ENCODE results near the gene RAPH1. TPM values are rescaled to one million over a fixed set of nuclear protein-coding genes. Genes with fewer than 3 reads are reported as not detected.
A peak's percentile ranks its signal among the peaks of the same experiment; 100 is the strongest.
"Not testable (repeated sequence)": the region's sequence is repeated elsewhere in the genome, so short reads cannot be mapped to it uniquely, and the experiment has no call there.

RAPH1 gene
- total and polyA plus RNA-seq, 2 donors: 2.4 to 4.4 TPM

GRCh38 chr2:203394519-203395227 lies 140.4 kb downstream of the RAPH1 start:
- H3K36me3 ChIP-seq (ENCODE audit: control insufficient read depth in 2 of 2, insufficient read depth in 2 of 2, low read length in 1 of 2): peaks cover 12 to 37% of the 10 kb centered on the region in 2 donors
- no peaks in the 10 kb centered on the region for H3K9me3 ChIP-seq (ENCODE audit: control insufficient read depth in 2 of 2, insufficient read depth in 1 of 2, low read length in 1 of 2)
- H3K4me1 ChIP-seq (ENCODE audit: control insufficient read depth in 2 of 2, insufficient read depth in 2 of 2, low read length in 2 of 2): no peaks in the 10 kb centered on the region
- WGBS: 98% methylated on average over 9 of the region's 9 CpGs
- no peak overlapping the region for H3K4me3 ChIP-seq (ENCODE audit: low read length in 2 of 2)
- DNase-seq (ENCODE audit: low read depth in 6 of 9, low spot score in 9 of 9): no peak
- no peak overlapping the region for H3K27ac ChIP-seq (ENCODE audit: low read depth in 1 of 2, low read length in 1 of 2)
- H3K27me3 ChIP-seq (ENCODE audit: control insufficient read depth in 2 of 2, insufficient read depth in 1 of 2, low read length in 1 of 2): no peaks in the 10 kb centered on the region

GRCh38 chr2:203388153-203388552 lies 146.9 kb downstream of the RAPH1 start:
- H3K9me3 ChIP-seq (ENCODE audit: control insufficient read depth in 2 of 2, insufficient read depth in 1 of 2, low read length in 1 of 2); H3K27ac ChIP-seq (ENCODE audit: low read depth in 1 of 2, low read length in 1 of 2); DNase-seq (ENCODE audit: low read depth in 6 of 9, low spot score in 9 of 9); H3K27me3 ChIP-seq (ENCODE audit: control insufficient read depth in 2 of 2, insufficient read depth in 1 of 2, low read length in 1 of 2); H3K4me1 ChIP-seq (ENCODE audit: control insufficient read depth in 2 of 2, insufficient read depth in 2 of 2, low read length in 2 of 2); H3K4me3 ChIP-seq (ENCODE audit: low read length in 2 of 2): not testable (repeated sequence)
- WGBS: 99% methylated on average over 6 of the region's 6 CpGs
- H3K36me3 ChIP-seq (ENCODE audit: control insufficient read depth in 2 of 2, insufficient read depth in 2 of 2, low read length in 1 of 2): peaks cover 1 to 21% of the 10 kb centered on the region in 2 donors

- no peaks in the 10 kb centered on the region for H3K4me1 ChIP-seq (ENCODE audit: control insufficient read depth in 2 of 2, insufficient read depth in 2 of 2, low read length in 2 of 2)
- no peak for DNase-seq (ENCODE audit: low read depth in 6 of 9, low spot score in 9 of 9)
- no peaks in the 10 kb centered on the region for H3K9me3 ChIP-seq (ENCODE audit: control insufficient read depth in 2 of 2, insufficient read depth in 1 of 2, low read length in 1 of 2)
- no peak overlapping the region for H3K27ac ChIP-seq (ENCODE audit: low read depth in 1 of 2, low read length in 1 of 2)
- 94% methylated on average over 1 of the region's 1 CpG for WGBS
- H3K4me3 ChIP-seq (ENCODE audit: low read length in 2 of 2): no peak overlapping the region
- peaks cover 3 to 14% of the 10 kb centered on the region in 2 donors for H3K36me3 ChIP-seq (ENCODE audit: control insufficient read depth in 2 of 2, insufficient read depth in 2 of 2, low read length in 1 of 2)
- no peaks in the 10 kb centered on the region for H3K27me3 ChIP-seq (ENCODE audit: control insufficient read depth in 2 of 2, insufficient read depth in 1 of 2, low read length in 1 of 2)
Measured at GRCh38 chr2:203383038-203383437, 152.1 kb downstream of the RAPH1 start.

- Histone ChIP-seq H3K36me3 (ENCODE audit: control insufficient read depth in 2 of 2, insufficient read depth in 2 of 2, low read length in 1 of 2) (peaks cover 3 to 11% of the 10 kb centered on the region in 2 donors), H3K27me3 (ENCODE audit: control insufficient read depth in 2 of 2, insufficient read depth in 1 of 2, low read length in 1 of 2) (no peaks in the 10 kb centered on the region), H3K9me3 (ENCODE audit: control insufficient read depth in 2 of 2, insufficient read depth in 1 of 2, low read length in 1 of 2) (no peaks in the 10 kb centered on the region), H3K4me1 (ENCODE audit: control insufficient read depth in 2 of 2, insufficient read depth in 2 of 2, low read length in 2 of 2) (no peaks in the 10 kb centered on the region), H3K27ac (ENCODE audit: low read depth in 1 of 2, low read length in 1 of 2) (no peak overlapping the region), H3K4me3 (ENCODE audit: low read length in 2 of 2) (no peak overlapping the region)
- 99% methylated on average over 3 of the region's 3 CpGs for WGBS
- no peak for DNase-seq (ENCODE audit: low read depth in 6 of 9, low spot score in 9 of 9)
Measured at GRCh38 chr2:203379156-203379555, 155.9 kb downstream of the RAPH1 start.

GRCh38 chr2:203376173-203376572 lies 158.9 kb downstream of the RAPH1 start:
- Histone ChIP-seq H3K9me3 (ENCODE audit: control insufficient read depth in 2 of 2, insufficient read depth in 1 of 2, low read length in 1 of 2) (no peaks in the 10 kb centered on the region), H3K27ac (ENCODE audit: low read depth in 1 of 2, low read length in 1 of 2) (no peak overlapping the region), H3K27me3 (ENCODE audit: control insufficient read depth in 2 of 2, insufficient read depth in 1 of 2, low read length in 1 of 2) (no peaks in the 10 kb centered on the region), H3K36me3 (ENCODE audit: control insufficient read depth in 2 of 2, insufficient read depth in 2 of 2, low read length in 1 of 2) (peaks cover 0 to 3% of the 10 kb centered on the region in 2 donors), H3K4me1 (ENCODE audit: control insufficient read depth in 2 of 2, insufficient read depth in 2 of 2, low read length in 2 of 2) (no peaks in the 10 kb centered on the region), H3K4me3 (ENCODE audit: low read length in 2 of 2) (no peak overlapping the region)
- DNase-seq (ENCODE audit: low read depth in 6 of 9, low spot score in 9 of 9): peak in 1 of 9 donors; percentile 20

GRCh38 chr2:203372706-203373105 lies 162.4 kb downstream of the RAPH1 start:
- not testable (repeated sequence) for H3K9me3 ChIP-seq (ENCODE audit: control insufficient read depth in 2 of 2, insufficient read depth in 1 of 2, low read length in 1 of 2); H3K27me3 ChIP-seq (ENCODE audit: control insufficient read depth in 2 of 2, insufficient read depth in 1 of 2, low read length in 1 of 2); DNase-seq (ENCODE audit: low read depth in 6 of 9, low spot score in 9 of 9); H3K4me1 ChIP-seq (ENCODE audit: control insufficient read depth in 2 of 2, insufficient read depth in 2 of 2, low read length in 2 of 2); H3K27ac ChIP-seq (ENCODE audit: low read depth in 1 of 2, low read length in 1 of 2); H3K4me3 ChIP-seq (ENCODE audit: low read length in 2 of 2)
- WGBS: over 99% methylated on average over 27 of the region's 31 CpGs
- peaks cover 2 to 18% of the 10 kb centered on the region in 2 donors for H3K36me3 ChIP-seq (ENCODE audit: control insufficient read depth in 2 of 2, insufficient read depth in 2 of 2, low read length in 1 of 2)

GRCh38 chr2:203366639-203367466 lies 168.2 kb downstream of the RAPH1 start:
- Histone ChIP-seq H3K27me3 (ENCODE audit: control insufficient read depth in 2 of 2, insufficient read depth in 1 of 2, low read length in 1 of 2) (no peaks in the 10 kb centered on the region), H3K9me3 (ENCODE audit: control insufficient read depth in 2 of 2, insufficient read depth in 1 of 2, low read length in 1 of 2) (no peaks in the 10 kb centered on the region), H3K36me3 (ENCODE audit: control insufficient read depth in 2 of 2, insufficient read depth in 2 of 2, low read length in 1 of 2) (peaks cover 3 to 16% of the 10 kb centered on the region in 2 donors), H3K4me3 (ENCODE audit: low read length in 2 of 2) (no peak overlapping the region), H3K4me1 (ENCODE audit: control insufficient read depth in 2 of 2, insufficient read depth in 2 of 2, low read length in 2 of 2) (no peaks in the 10 kb centered on the region), H3K27ac (ENCODE audit: low read depth in 1 of 2, low read length in 1 of 2) (no peak overlapping the region)
- 98% methylated on average over 5 of the region's 5 CpGs for WGBS
- no peak for DNase-seq (ENCODE audit: low read depth in 6 of 9, low spot score in 9 of 9)

- Histone ChIP-seq H3K27ac (ENCODE audit: low read depth in 1 of 2, low read length in 1 of 2) (no peak overlapping the region), H3K4me1 (ENCODE audit: control insufficient read depth in 2 of 2, insufficient read depth in 2 of 2, low read length in 2 of 2) (peaks cover 0 to 3% of the 10 kb centered on the region in 2 donors), H3K27me3 (ENCODE audit: control insufficient read depth in 2 of 2, insufficient read depth in 1 of 2, low read length in 1 of 2) (no peaks in the 10 kb centered on the region), H3K4me3 (ENCODE audit: low read length in 2 of 2) (no peak overlapping the region), H3K36me3 (ENCODE audit: control insufficient read depth in 2 of 2, insufficient read depth in 2 of 2, low read length in 1 of 2) (no peaks in the 10 kb centered on the region), H3K9me3 (ENCODE audit: control insufficient read depth in 2 of 2, insufficient read depth in 1 of 2, low read length in 1 of 2) (no peaks in the 10 kb centered on the region)
- no peak for DNase-seq (ENCODE audit: low read depth in 6 of 9, low spot score in 9 of 9)
Measured at GRCh38 chr2:203361922-203362321, 173.2 kb downstream of the RAPH1 start.

- WGBS: 68% methylated on average over 2 of the region's 2 CpGs
- Histone ChIP-seq H3K4me1 (ENCODE audit: control insufficient read depth in 2 of 2, insufficient read depth in 2 of 2, low read length in 2 of 2) (peaks cover 0 to 3% of the 10 kb centered on the region in 2 donors), H3K36me3 (ENCODE audit: control insufficient read depth in 2 of 2, insufficient read depth in 2 of 2, low read length in 1 of 2) (no peaks in the 10 kb centered on the region), H3K4me3 (ENCODE audit: low read length in 2 of 2) (no peak overlapping the region), H3K27ac (ENCODE audit: low read depth in 1 of 2, low read length in 1 of 2) (no peak overlapping the region), H3K9me3 (ENCODE audit: control insufficient read depth in 2 of 2, insufficient read depth in 1 of 2, low read length in 1 of 2) (no peaks in the 10 kb centered on the region), H3K27me3 (ENCODE audit: control insufficient read depth in 2 of 2, insufficient read depth in 1 of 2, low read length in 1 of 2) (no peaks in the 10 kb centered on the region)
- DNase-seq (ENCODE audit: low read depth in 6 of 9, low spot score in 9 of 9): no peak
Measured at GRCh38 chr2:203361495-203361894, 173.6 kb downstream of the RAPH1 start.
